T-helper 1 cell treated with Interleukin-12 subunit alpha and Interleukin-12 subunit beta and Interleukin-4 antibody, amounts not matched to agents 30 ng/mL and 1 ng/mL, for 36 hours (primary cell): Measurements from ENCODE around the gene NEK5. TPM values are rescaled to one million over a fixed set of nuclear protein-coding genes. Genes with fewer than 3 reads are reported as not detected.

ENCODE experiments used
- intact Hi-C: fragments of 100-400 bp; cut with micrococcal nuclease; formaldehyde crosslinking; loops from one replicate; pipeline ENCODE4 v1.15.1; 2024
- total RNA-seq: library from RNA; stranded (reverse); gene quantifications from 2 replicates; pipeline ENCODE4 v1.2.3, GENCODE V29; 2022

The NEK5 gene
- total RNA-seq, 1 donor from 2014 or later: not detected

DNA sequence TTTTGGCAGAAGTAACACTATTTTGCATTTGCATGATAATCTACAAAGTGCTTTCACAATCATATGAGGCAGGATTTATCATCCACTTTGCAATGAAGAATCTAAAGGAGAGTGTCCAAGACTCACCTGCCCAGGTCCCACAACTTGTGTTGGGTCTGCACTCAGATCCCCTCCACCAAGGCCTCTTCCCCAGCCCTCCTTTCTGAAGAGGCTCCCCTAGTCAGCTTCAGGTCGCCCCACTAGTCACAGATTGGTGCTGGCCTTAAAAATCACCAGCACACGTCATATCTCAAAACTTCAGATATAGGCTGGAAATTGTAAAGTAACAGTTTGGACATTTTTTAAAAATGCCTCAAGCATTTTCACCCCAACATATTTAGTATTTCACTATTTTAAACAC is 135.2 kb downstream of the NEK5 start:
- intact Hi-C loops: no loop called here

DNA sequence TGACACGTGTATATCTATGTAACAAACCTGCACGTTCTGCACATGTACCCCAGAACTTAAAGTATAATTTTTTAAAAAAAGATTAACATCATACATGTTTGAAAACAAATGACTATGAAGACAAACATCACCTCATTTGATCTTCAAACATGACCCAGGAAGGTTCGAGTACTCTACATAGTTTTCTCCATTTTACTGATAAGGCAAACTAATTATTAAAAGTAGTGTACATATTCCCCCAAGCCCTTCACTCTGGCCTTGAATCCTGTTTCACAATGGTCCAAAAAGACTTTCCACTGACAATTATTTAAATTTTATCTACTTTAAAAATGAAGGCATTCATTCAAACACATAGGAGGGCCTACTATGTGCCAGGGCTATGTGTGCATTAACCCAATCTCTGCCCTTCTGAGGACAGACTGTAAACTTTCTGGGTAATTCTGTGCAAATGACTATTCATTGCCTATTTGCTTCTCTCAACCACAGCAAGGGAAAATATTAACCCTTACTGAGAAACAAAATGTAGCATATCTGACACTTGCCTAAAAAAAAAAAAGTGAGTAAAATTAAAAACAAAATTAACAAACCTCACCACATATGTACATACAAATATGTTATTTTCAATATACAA is 139.8 kb downstream of the NEK5 start:
- intact Hi-C loops: no loop called here

Other genes starting within 250 kb of the NEK5 start
- gene ATP7B, start 117.6 kb downstream of the NEK5 start, total RNA-seq: 0.34 and 1.0 TPM in 2 replicates
- 31.4 and 31.9 TPM in 2 replicates for gene ALG11, start 116.7 kb downstream of the NEK5 start, total RNA-seq
- gene UTP14C, start 104.4 kb downstream of the NEK5 start, total RNA-seq: 14.0 and 14.4 TPM in 2 replicates
- 8.6 and 9.0 TPM in 2 replicates for gene NEK3, start 30.5 kb upstream of the NEK5 start, total RNA-seq